ENCODE measurements around the gene UGGT2. TPM values are rescaled to one million over a fixed set of nuclear protein-coding genes. Genes with fewer than 3 reads are reported as not detected.

The UGGT2 gene
- total and polyA plus RNA-seq, 2 of the 13 experiments (the other 11 are each of a cell fraction or from before 2014, with no cell fraction given), result 13.2 to 27.1 TPM

- TF ChIP-seq ZFY (CRISPR knock-in tag; IDR thresholded peaks at IDR 0.05) (peak; percentile 92), ELF3 (CRISPR knock-in tag; IDR thresholded peaks at IDR 0.05) (peak; percentile 70; the same call in 1 of the 2 replicates), TCF12 (IDR thresholded peaks at IDR 0.05) (no peak), TCF12 (CRISPR knock-in tag; IDR thresholded peaks at IDR 0.05) (0 out of 2 replicates have a peak, but pooled peaks have one; percentile 47), SALL1 (CRISPR knock-in tag; IDR thresholded peaks at IDR 0.05) (peak; percentile 85), ZSCAN31 (CRISPR knock-in tag; IDR thresholded peaks at IDR 0.05; ENCODE audit: low read depth) (peak; percentile 66; the same call in 1 of the 2 replicates), RBM22 (optimal IDR thresholded peaks at IDR 0.05; ENCODE audit: low read length) (no peak), ZNF772 (CRISPR knock-in tag; IDR thresholded peaks at IDR 0.05) (peak; percentile 93), THRA (CRISPR knock-in tag; IDR thresholded peaks at IDR 0.05; ENCODE audit: borderline replicate concordance) (peak; percentile 32; the same call in 1 of the 2 replicates), ZBTB40 (IDR thresholded peaks at IDR 0.05) (0 out of 2 replicates have a peak, but pooled peaks have one; percentile 8), ZBTB40 (CRISPR knock-in tag; IDR thresholded peaks at IDR 0.05) (peak; percentile 56), NRL (CRISPR knock-in tag; IDR thresholded peaks at IDR 0.05; ENCODE audit: borderline replicate concordance) (peak; percentile 44; the same call in 1 of the 2 replicates), GMEB1 (CRISPR knock-in tag; IDR thresholded peaks at IDR 0.05; ENCODE audit: borderline replicate concordance) (peak; percentile 73), MAX (IDR thresholded peaks at IDR 0.05) (peak; percentile 93)
These were observed at the start of gene UGGT2 (continued) for GRCh38 chr13:96053003-96053703.
